ENCODE results near the gene TMEM178A. TPM values are rescaled to one million over a fixed set of nuclear protein-coding genes. Genes with fewer than 3 reads are reported as not detected.

Gene TMEM178A
- total and polyA plus RNA-seq, 2 donors (not counting 1 experiment from before 2014, with no cell fraction given): 0.69 to 0.99 TPM

GRCh38 chr2:39715822-39716221 is 50.1 kb downstream of the TMEM178A start:
- H3K9ac ChIP-seq (ENCODE audit: low read length): no peak overlapping the region
- no peak overlapping the region for H3K4me2 ChIP-seq (replicated peaks; ENCODE audit: low read depth, low read length, poor library complexity, severe bottlenecking)
- H4K20me1 ChIP-seq (ENCODE audit: control insufficient read depth, insufficient read depth, low read length, poor library complexity, severe bottlenecking): no peaks in the 10 kb centered on the region
- H3K79me2 ChIP-seq (ENCODE audit: control insufficient read depth, insufficient read depth, low read length): no peaks in the 10 kb centered on the region
- H3K9me3 ChIP-seq (ENCODE audit: control extremely low read depth in 1 of 3, control insufficient read depth in 2 of 3, insufficient read depth in 1 of 3, low read length in 2 of 3): no peaks in the 10 kb centered on the region
- no peak for DNase-seq
- no CpG with 5 or more reads among the region's 3 CpGs for WGBS (ENCODE audit: insufficient coverage)
- H3K36me3 ChIP-seq (replicated peaks in 1 of 2; ENCODE audit: control extremely low read depth in 1 of 2, control insufficient read depth in 1 of 2, extremely low read depth in 1 of 2, insufficient read depth in 2 of 2, low read length in 1 of 2): no peaks in the 10 kb centered on the region
- TF ChIP-seq EZH2 (IDR thresholded peaks at IDR 0.05; ENCODE audit: borderline replicate concordance, insufficient read depth, low read depth, low read length, poor library complexity, severe bottlenecking) (no peak), CTCF (IDR thresholded peaks at IDR 0.05) (no peak)
- ATAC-seq (ENCODE audit: low read depth): no peak
- H3K27me3 ChIP-seq (replicated peaks in 1 of 4; ENCODE audit: control extremely low read depth in 1 of 4, control insufficient read depth in 3 of 4, insufficient read depth in 4 of 4, low read length in 3 of 4): no peaks in the 10 kb centered on the region
- no peak overlapping the region for H3K4me3 Mint-ChIP-seq
- no peaks in the 10 kb centered on the region for H3K4me1 Mint-ChIP-seq
- H3K4me1 ChIP-seq (ENCODE audit: control insufficient read depth in 2 of 2, insufficient read depth in 2 of 2, low read length in 2 of 2): no peaks in the 10 kb centered on the region
- H3K27ac Mint-ChIP-seq: no peak overlapping the region
- CTCF ChIA-PET: interaction anchor here (5.8 kb wide), 1 partner anchor 14 kb away, joined by 26 read pairs; no protein-coding TSS in a partner anchor
- no peak overlapping the region for H3K4me3 ChIP-seq (ENCODE audit: control extremely low read depth in 1 of 5, extremely low read depth in 1 of 5, insufficient read depth in 1 of 5, low read depth in 2 of 5, low read length in 4 of 5)
- no peak overlapping the region for H3K27ac ChIP-seq (ENCODE audit: low read length in 2 of 2)
- POLR2A ChIA-PET: no interaction called here
- intact Hi-C loops (cut with micrococcal nuclease): no loop called here
- no peak overlapping the region for H2AFZ ChIP-seq (ENCODE audit: insufficient read depth, low read depth, low read length, poor library complexity, severe bottlenecking)
- peaks cover 7% of the 10 kb centered on the region for H3K27me3 Mint-ChIP-seq
- no peaks in the 10 kb centered on the region for H3K9me3 Mint-ChIP-seq (ENCODE audit: insufficient read depth)

- Mint-ChIP-seq H3K4me1 (no peaks in the 10 kb centered on the region), H3K27me3 (peaks cover 15% of the 10 kb centered on the region), H3K9me3 (ENCODE audit: insufficient read depth) (no peaks in the 10 kb centered on the region), H3K4me3 (no peak overlapping the region), H3K27ac (no peak overlapping the region)
- Histone ChIP-seq H3K9me3 (ENCODE audit: control extremely low read depth in 1 of 3, control insufficient read depth in 2 of 3, insufficient read depth in 1 of 3, low read length in 2 of 3) (no peaks in the 10 kb centered on the region), H3K4me3 (ENCODE audit: control extremely low read depth in 1 of 5, extremely low read depth in 1 of 5, insufficient read depth in 1 of 5, low read depth in 2 of 5, low read length in 4 of 5) (no peak overlapping the region), H2AFZ (ENCODE audit: insufficient read depth, low read depth, low read length, poor library complexity, severe bottlenecking) (no peak overlapping the region), H3K79me2 (ENCODE audit: control insufficient read depth, insufficient read depth, low read length) (no peaks in the 10 kb centered on the region), H3K4me1 (ENCODE audit: control insufficient read depth in 2 of 2, insufficient read depth in 2 of 2, low read length in 2 of 2) (no peaks in the 10 kb centered on the region), H3K4me2 (replicated peaks; ENCODE audit: low read depth, low read length, poor library complexity, severe bottlenecking) (no peak overlapping the region), H3K27ac (ENCODE audit: low read length in 2 of 2) (no peak overlapping the region), H4K20me1 (ENCODE audit: control insufficient read depth, insufficient read depth, low read length, poor library complexity, severe bottlenecking) (no peaks in the 10 kb centered on the region), H3K9ac (ENCODE audit: low read length) (no peak overlapping the region), H3K27me3 (replicated peaks in 1 of 4; ENCODE audit: control extremely low read depth in 1 of 4, control insufficient read depth in 3 of 4, insufficient read depth in 4 of 4, low read length in 3 of 4) (no peaks in the 10 kb centered on the region), H3K36me3 (replicated peaks in 1 of 2; ENCODE audit: control extremely low read depth in 1 of 2, control insufficient read depth in 1 of 2, extremely low read depth in 1 of 2, insufficient read depth in 2 of 2, low read length in 1 of 2) (no peaks in the 10 kb centered on the region)
- no peak for ATAC-seq (ENCODE audit: low read depth)
- CTCF ChIA-PET: interaction anchor here (5.8 kb wide), 1 partner anchor 13 kb away, joined by 26 read pairs; no protein-coding TSS in a partner anchor
- POLR2A ChIA-PET: no interaction called here
- WGBS (ENCODE audit: insufficient coverage): 96% methylated on average over 10 of the region's 12 CpGs
- no peak for DNase-seq
- intact Hi-C loops (cut with micrococcal nuclease): no loop called here
- TF ChIP-seq CTCF (IDR thresholded peaks at IDR 0.05) (no peak), EZH2 (IDR thresholded peaks at IDR 0.05; ENCODE audit: borderline replicate concordance, insufficient read depth, low read depth, low read length, poor library complexity, severe bottlenecking) (no peak)
Measured at GRCh38 chr2:39717067-39717466, 51.4 kb downstream of the TMEM178A start.

All from B cell (primary cell).